ENCODE data around the gene GIMAP2.
A peak's percentile ranks its signal among the peaks of the same experiment; 100 is the strongest.
"Not testable (repeated sequence)": the region's sequence is repeated elsewhere in the genome, so short reads cannot be mapped to it uniquely, and the experiment has no call there.

The GIMAP2 gene

GRCh38 chr7:150678601-150679000, 6.9 kb upstream of the GIMAP2 start:
- DNase-seq = not testable (repeated sequence)

- not testable (repeated sequence) for DNase-seq
Measured at GRCh38 chr7:150680364-150680763, 5.1 kb upstream of the GIMAP2 start.

DNA sequence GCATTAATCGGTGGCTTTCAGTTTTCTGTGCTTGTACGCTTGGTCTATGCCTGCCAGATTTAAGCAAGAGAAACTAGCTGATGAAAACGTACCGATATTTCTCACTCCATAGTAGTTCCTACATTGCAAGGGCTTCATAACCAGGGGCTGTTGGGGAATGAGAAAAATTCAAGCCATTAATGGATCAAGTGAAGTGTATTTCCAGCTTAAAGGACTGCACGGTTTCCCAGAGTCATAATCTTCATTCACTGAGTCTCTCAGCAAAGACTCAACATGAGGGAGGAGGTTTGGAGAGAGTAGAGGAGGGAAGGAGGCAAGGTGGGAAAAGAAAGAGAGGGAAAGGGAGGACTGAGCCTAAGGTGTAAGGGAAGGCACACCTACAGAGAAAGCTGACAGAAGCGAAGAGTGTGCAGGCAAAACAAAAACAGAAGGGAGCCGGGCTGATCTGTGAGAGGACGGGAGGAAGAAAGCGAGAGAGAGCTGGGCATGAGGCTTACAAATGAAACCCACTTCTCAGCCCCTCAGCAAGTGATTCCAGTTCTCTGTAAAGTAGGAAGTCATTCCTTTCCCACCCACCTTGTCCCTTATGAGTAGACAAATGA, 625 bp downstream of the GIMAP2 start:
- DNase-seq = no peak

GRCh38 chr7:150688630-150689029, 3.1 kb downstream of the GIMAP2 start:
- DNase-seq = no peak

DNA sequence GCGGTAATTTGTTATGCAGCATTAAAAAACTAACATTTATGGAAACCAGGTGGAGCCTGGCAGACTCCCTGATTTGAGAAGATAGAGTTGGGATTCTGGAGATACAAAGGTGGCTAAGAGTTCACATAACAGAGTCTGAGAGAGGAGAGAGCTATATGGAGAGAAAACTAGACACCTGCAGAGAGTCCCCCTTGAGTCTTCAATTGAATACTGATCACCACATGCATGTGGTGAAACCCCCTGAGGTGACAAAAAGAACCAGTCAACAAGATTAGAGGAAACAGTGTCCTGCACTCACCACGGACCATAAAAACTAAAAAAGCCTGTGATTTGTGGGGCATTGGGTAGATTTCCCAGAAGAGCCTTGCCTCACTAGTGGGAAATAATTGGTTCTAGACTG, 10.1 kb downstream of the GIMAP2 start:
- no peak for DNase-seq

- no peak for DNase-seq
Measured at GRCh38 chr7:150703209-150703608, 17.7 kb downstream of the GIMAP2 start.

DNA sequence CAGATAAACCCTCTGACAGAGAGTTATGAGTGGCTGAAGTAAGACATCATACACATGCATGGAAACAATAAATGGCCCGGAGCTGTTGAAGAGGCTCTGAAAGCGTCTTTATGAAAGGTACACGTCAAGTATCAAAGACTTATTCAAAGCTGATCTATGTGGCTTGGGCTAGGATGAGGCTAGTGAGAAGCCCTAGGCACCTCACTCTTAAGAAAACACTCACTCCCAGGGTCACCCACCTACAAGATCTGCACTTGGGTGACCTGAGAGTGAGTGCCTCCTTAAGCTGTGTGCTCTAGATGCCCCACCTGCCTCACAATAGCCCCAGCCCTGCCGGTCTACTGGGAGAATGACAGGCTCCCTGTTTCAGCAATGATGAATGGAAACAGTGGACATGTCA, 29.8 kb downstream of the GIMAP2 start:
- peak; percentile 30 for DNase-seq

DNA sequence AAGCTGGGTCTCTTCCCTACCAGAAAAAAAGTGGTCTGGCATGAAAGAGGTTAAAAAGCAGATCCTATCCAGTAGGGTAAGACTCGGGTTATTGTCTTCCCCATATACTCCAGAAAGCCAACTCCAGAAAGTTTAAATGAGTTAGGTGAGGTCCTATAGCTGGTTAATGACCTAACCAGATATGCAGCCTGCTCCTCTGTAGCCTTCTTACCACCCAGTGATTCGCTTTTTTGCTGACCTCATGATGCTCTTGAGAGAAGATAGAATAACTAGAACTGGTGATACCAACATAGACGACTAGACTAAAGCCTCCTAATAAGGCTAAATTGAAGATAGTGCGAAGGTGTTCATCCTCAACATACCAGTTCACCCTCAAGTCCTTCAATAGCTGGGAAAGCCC, 30.2 kb downstream of the GIMAP2 start:
- no peak for DNase-seq

- peak; percentile 65 for DNase-seq
Measured at GRCh38 chr7:150716368-150716767, 30.9 kb downstream of the GIMAP2 start, which contains the start of gene GIMAP1. TSS of gene GIMAP1 (plus strand) at chr7:150716613. CDS start at chr7:150719048, 2,435 bp downstream.

GRCh38 chr7:150716939-150717338, 31.4 kb downstream of the GIMAP2 start:
- no peak for DNase-seq

DNA sequence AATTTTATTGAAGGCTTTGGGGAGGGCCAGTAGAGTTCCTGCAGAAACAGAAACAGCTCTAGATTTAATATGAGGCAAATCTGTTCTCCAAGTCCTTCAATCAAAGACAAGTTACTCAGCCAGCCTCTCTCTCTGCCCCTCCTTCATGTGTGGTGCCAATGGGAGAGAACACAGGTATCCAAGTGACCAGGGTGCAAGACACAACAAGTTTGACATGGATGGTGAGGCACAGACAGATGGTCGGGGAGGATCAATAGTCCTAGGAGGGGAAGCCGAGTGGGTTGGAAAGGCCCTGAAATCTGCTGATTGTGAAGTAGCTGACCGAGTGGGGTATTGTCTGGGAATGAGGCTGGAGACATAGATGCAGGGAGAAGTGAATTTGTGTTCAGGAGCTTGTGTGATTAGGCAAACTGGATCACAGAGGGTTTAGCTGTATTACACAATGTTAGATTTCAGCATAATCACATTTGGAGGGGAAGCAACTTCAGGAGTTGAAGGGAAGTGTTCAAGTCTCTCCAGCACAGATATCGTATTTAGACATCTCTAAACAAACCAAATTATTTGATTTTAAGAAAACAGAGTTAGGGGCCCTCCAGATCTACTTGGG, 32.4 kb downstream of the GIMAP2 start:
- no peak for DNase-seq

DNA sequence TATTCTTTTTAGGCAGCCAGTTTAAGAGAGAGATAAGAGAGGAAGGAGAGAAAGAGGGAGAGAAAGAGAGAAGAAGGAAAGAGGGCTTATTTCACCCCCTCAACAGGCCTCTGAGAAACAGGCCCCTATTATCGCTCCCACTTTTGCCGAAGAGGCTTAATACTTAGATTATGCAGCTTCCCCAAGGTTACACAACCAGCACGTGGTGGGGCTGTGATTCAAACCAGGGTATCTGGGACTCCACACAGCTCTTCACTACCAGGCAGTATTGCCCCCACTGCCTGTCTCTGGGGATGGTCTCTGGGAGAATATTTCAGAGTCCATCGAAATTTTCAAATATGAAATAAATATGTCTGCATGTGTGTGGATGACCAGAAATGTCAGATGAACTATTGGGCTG, 33.9 kb downstream of the GIMAP2 start:
- no peak for DNase-seq

GRCh38 chr7:150719960-150720891, 34.7 kb downstream of the GIMAP2 start:
- DNase-seq = no peak

- DNase-seq = no peak
Measured at GRCh38 chr7:150721970-150722373, 36.5 kb downstream of the GIMAP2 start.

GRCh38 chr7:150722431-150722931, 37.0 kb downstream of the GIMAP2 start:
- DNase-seq = no peak

DNA sequence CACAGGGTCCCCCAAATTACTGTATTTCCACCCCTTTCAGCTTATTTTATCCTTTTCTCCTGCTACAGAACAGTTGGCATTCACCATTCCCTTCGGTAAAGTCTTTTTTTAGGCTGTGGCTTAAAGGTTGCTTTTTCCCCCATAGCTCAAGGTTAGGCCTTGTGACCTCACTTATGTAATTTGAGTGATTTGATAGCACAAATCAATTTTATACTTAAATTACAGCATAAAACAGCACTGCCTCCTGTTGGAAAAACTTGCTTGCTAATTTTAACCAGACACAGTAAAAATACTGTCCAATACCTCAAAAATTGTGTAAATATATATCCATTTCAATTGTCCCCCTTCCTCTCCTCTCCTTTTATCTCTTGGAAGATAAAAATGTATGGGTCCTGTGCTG, 38.0 kb downstream of the GIMAP2 start:
- no peak for DNase-seq

GRCh38 chr7:150727381-150727780, 41.9 kb downstream of the GIMAP2 start:
- DNase-seq = no peak

- DNase-seq = no peak
Measured at GRCh38 chr7:150728011-150728410, 42.5 kb downstream of the GIMAP2 start.

- DNase-seq = no peak
Measured at GRCh38 chr7:150728609-150729008, 43.1 kb downstream of the GIMAP2 start.

DNA sequence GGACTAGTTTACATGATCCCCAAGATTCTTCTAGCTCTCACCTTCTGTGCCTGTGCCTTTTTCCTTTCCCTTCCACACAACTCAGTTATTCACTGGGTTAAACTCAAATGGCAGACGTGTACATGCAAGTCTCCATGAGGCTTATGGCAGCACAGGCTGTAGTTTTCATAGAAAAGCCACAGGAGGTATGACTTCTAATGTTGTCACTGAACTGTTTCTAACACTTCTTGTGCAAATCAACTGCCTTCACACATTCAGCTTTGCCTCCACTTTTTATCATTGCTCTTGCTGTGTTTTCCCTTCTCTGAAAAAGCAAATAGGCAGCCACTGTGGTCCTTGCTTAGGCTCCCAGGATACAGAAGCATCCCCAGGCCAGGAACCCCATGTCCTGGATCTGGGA, 46.4 kb downstream of the GIMAP2 start:
- DNase-seq = no peak

- no peak for DNase-seq
Measured at GRCh38 chr7:150732786-150733481, 47.4 kb downstream of the GIMAP2 start.

DNA sequence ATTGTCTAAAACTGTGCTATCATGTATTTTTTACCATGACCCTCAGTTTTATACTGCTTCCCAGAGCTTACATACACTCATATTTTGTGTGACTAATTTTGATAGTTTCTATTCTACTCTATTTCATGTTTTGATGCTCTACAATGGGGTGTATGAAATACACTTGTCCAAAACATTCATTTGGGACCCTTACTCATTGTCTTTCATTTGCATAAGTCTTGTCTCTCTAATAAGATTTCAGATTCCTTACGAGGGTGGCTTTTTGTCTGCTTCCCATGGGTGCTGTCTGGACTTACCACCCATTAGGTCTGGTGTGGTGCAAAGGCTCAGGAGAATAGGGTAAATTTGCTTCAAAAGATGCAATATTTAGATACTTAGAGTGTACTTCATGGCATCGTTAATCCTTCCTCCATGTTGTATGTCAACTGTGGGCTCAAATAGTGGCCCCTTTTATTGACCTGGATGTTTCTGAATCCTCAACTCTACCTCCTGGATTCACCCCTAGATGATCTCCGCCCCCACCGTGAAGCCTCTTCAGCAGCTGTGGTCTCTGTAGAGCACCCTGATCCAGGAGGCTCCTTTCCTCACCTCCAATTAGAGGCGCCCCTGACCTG, 48.1 kb downstream of the GIMAP2 start:
- DNase-seq = no peak

DNA sequence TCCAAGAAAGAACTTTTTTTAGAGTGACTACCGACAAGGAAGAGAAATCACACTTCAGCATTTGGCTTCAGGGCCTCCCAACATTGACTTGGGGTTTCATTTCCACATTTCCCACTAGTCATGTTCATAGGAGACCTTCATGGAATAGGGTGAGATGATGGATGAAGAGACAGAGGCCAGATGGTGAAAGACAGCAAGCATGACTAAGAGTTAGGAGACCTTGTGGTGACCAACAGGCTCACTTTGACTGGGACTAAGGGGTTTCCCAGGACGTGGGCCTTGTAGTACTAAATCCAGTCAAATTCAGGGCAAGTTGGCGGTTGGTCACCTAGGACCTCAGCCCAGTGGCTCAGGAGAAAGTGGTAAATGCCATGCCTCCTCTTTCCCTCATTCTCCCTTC, 48.7 kb downstream of the GIMAP2 start:
- DNase-seq = peak; percentile 51

All from stimulated activated CD4-positive, alpha-beta T cell treated with anti-CD3 and anti-CD28 coated beads, Interleukin-4, amount 100 ng/mL, for 24 hours (primary cell).